SU-DHL-6 (cell line): ENCODE measurements around the gene SHISA5.

Experiments
- EZH2phosphoT487 ChIP-seq: fragments of 200-600 bp; sonication (generic), shearing (Covaris generic); conservative IDR thresholded peaks from 2 replicates; pipeline ENCODE4 v1.6.1; 2018; ENCODE audit warnings: mild to moderate bottlenecking, antibody characterized with exemption, low read length, moderate library complexity, mixed read lengths
- TF ChIP-seq, protein P1 (sequence below): fragments of 200-600 bp; sonication (generic); IDR thresholded peaks from one replicate; pipeline ENCODE4 v1.5.1; 2017; ENCODE audit warnings: antibody characterized with exemption, mild to moderate bottlenecking, low read length, moderate library complexity; ENCODE audit not compliant: insufficient read depth, poor library complexity, severe bottlenecking

DNA sequence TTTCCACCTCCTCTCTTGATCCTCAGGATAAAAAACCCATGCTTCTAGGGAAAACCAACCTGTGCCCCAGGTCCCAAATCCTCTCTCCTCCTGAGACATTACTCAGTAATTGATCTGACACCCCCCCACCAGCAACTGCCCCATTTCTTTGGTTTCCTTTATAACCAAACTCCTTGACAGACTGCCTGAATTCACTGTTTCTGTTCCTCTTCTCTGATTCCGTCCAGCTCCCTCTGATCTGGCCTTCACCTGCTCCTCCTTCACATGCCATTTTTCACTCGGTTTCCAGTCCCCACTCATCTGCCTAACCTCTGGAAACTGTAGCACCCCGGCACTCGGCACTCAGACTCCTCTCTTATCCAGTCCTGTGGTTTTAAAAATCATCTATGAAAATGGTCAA, 66.2 kb downstream of the SHISA5 start:
- TF ChIP-seq, protein P1, sequence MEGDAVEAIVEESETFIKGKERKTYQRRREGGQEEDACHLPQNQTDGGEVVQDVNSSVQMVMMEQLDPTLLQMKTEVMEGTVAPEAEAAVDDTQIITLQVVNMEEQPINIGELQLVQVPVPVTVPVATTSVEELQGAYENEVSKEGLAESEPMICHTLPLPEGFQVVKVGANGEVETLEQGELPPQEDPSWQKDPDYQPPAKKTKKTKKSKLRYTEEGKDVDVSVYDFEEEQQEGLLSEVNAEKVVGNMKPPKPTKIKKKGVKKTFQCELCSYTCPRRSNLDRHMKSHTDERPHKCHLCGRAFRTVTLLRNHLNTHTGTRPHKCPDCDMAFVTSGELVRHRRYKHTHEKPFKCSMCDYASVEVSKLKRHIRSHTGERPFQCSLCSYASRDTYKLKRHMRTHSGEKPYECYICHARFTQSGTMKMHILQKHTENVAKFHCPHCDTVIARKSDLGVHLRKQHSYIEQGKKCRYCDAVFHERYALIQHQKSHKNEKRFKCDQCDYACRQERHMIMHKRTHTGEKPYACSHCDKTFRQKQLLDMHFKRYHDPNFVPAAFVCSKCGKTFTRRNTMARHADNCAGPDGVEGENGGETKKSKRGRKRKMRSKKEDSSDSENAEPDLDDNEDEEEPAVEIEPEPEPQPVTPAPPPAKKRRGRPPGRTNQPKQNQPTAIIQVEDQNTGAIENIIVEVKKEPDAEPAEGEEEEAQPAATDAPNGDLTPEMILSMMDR = no peak
- TF ChIP-seq EZH2phosphoT487 = no peak
